DMS79 (cell line): ENCODE results near the gene MCFD2.
"Not testable (repeated sequence)": the region's sequence is repeated elsewhere in the genome, so short reads cannot be mapped to it uniquely, and the experiment has no call there.

Source experiments
- DNase-seq: peaks from one replicate; lab custom pipeline; 2025; lab: John Stamatoyannopoulos, UW

The MCFD2 gene

DNA sequence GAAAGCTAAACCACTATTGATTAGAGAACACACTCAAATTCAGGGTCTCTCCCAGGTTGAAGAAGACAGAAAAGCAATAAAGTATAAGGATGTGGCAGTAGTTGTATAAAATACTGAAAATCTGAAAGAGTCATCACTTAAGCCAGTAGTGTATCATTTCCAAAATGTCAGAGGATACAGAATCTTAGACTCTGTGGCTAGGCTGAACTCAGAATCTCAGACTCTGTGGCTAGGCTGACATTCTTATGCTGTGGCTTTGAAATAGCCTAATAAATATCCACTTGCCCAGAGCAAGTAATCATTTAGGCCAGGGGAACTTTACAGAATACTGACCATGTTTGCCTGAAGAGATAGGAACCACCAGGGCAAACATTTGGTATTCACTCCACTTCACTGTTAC lies 13.1 kb downstream of the MCFD2 start:
- no peak for DNase-seq

DNA sequence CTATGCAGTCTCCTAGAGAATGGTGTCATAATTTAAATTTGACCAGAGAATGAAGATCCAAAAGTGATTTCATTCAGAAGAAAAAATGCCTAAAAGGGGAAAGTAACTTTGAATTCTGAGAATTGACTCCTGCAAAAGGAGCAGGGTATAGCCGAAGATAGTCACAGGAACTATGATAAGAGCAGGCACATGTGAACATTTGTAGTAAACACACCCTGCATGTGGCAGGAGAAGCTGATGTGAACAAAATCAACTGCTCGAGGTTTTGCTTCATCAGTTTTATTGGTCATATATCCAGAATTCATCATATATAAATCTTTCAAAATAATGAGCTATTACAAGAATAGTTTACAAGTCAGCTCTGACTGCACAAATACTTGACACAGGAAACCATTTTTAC lies 14.0 kb downstream of the MCFD2 start:
- DNase-seq: no peak

- DNase-seq: no peak
Observed at GRCh38 chr2:46900381-46900780, 15.2 kb downstream of the MCFD2 start.

- DNase-seq: no peak
Observed at GRCh38 chr2:46899053-46899452, 16.6 kb downstream of the MCFD2 start.

DNA sequence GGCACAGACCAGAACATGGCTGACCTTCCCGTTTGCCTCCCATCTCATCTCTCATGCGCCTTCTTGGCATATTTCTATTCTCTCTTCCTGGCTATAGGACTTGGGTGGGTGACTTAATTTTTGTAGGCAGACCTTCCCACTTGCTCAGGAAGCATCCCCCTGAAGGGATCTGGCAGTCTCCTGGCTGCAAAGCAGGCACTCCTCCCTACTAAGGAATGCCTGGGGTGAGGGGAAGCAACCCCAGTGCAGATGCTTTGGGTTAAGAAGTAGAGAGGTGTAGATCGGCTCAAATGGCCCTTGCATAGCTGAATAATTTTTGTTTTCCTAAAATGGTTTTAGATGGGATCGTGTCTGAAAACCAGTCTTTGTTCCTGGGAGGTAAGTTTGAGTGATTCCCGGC lies 17.6 kb downstream of the MCFD2 start:
- DNase-seq: no peak

- DNase-seq: no peak
Observed at GRCh38 chr2:46893269-46893939, 22.2 kb downstream of the MCFD2 start.

DNA sequence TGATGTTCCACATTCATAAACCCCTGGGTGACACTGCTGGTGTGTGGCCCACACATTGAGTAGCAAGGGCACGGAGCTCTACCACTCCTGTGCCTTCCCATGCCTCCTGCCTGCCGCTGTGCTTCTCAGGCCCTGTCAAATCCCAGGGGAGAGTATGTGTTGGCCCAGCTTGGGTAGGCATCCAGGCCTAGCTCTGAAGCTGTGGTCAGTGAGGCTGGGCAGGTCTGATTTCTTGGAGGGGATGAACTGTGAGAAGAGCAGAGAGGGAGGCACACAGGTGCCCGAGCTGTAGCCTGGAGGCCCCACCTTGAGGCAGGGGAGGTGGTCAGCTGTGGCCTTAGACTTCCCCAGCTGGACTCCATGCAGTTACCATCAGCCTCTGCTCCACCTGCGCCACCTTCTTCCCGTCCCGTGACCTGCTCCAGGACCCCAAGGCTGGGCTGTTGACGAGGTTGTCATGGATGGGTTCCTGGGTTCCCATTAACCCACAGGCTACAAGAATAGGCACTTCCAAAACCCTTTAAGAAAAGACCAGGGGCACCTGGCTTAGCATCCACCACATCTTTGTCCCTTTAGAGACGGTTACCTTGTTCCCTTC lies 23.6 kb downstream of the MCFD2 start:
- no peak for DNase-seq

DNA sequence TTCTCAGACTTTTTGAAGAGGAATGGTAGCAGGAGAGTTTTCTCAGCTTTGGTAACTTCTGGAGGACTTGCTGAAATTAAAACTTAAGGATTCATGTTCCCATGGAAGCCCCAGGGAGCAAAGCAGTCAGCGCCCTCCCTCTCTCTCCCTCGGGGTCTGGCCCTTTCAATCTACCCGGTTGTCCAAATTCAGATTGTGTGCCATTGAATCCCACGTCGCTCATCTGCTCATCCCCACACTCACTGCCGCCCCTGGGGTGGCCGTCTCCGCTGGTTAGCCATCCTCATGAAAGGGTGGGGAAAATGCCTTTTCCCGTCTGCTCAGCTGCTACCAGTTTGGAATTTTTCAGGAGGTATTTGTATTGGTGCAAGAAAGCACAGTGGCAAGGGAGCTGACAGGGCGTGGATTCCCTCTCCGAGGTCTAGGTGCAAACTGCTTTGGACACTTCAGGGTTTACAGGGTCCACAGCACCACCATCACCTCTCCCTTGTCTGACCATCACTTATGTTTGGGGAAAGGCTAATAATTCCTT lies 27.1 kb downstream of the MCFD2 start:
- DNase-seq: no peak

- DNase-seq: no peak
Observed at GRCh38 chr2:46887028-46887885, 28.3 kb downstream of the MCFD2 start.

- DNase-seq: no peak
Observed at GRCh38 chr2:46886268-46887027, 29.2 kb downstream of the MCFD2 start.

DNA sequence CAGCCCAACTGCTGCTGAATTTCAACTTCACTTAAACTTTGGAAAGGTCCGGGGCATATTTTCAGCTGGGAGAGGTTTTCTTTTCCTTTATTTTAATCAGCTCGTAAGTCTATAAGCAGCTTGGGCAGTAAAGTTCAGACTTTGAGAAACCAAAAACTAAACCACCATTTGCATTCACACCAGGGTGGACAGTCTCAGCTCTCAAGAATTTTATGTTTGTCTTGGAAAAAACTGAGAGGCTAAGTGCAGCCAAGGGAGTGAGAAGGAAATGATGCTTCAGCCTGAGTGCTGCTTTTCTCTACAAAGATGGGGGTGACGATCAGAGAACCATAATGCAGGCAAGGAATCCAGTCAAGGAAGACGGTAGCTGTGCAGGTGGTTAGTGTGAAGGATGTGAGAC lies 30.2 kb downstream of the MCFD2 start:
- DNase-seq: no peak

- DNase-seq: no peak
Observed at GRCh38 chr2:46879511-46879910, 36.1 kb downstream of the MCFD2 start.

DNA sequence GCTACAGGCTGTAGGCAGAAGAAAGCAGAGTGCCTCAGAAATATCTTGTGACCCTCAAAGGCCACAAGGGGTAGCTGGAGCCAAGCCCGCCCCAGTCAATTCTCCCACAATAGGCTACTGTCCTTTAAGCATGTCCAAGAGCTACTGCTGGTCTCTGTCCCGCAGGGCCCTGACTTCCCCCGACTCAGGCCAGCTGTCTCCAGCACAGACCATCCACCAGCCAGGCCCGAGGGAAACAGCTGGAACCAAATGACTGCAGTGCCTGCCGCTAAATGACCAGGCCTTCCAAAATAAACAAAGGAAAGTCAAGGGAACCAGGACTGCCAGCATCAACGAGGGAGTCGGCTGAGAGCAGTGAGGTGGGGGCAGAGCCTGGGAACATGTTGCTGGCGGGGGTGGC lies 36.7 kb downstream of the MCFD2 start:
- no peak for DNase-seq

DNA sequence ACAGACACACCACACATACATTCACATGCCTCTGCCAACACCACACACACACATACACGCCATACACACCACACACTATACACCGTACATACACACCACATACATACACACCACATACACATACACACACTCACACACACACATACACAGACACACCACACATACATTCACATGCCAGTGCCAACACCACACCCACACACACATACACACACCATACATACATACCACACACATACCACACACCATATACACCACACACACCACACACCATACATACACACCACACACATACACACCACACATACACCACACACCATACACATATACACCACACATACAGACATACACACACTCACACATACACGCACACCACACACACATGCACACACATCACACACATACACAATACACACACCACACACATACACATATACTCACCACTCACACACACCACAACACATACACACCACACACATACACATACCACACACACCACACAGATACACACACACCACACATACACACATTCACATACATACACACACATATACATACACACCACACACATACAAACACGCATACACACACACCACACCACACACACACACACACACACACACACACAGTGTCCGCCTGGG lies 37.2 kb downstream of the MCFD2 start:
- DNase-seq: no peak

- DNase-seq: no peak
Observed at GRCh38 chr2:46877619-46878113, 37.9 kb downstream of the MCFD2 start.

GRCh38 chr2:46876741-46877384 lies 38.7 kb downstream of the MCFD2 start:
- DNase-seq: peak; percentile 48

- DNase-seq: not testable (repeated sequence)
Observed at GRCh38 chr2:46875962-46876689, 39.5 kb downstream of the MCFD2 start.

DNA sequence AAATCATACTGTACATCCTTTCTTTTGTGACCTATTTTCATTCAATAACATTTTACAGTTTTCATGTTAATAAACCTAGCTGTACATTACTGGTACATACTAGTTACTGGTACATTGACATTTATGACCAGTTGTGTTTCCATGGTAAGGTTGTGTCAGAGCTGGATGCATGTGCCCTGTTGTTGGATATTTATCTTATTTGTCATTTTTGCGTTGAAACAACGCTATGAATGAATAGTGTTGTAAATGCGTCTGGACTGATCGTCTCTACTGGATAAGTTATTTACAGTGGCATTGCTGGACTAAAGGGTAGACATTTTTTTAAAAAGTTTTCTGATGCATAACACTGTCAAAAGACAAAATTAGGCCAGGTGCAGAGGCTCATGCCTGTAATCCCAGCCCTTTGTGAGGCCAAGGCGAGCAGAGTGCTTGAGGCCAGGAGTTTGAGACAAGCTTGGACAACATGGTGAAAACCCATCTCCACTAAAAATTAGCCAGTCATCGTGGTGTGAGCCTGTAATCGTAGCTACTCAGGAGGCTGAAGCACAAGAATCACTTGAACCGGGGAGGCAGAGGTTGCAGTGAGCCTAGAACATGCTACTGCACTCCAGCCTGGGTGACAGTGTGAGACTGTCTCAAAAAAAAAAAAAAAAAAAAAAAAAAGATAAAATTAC lies 40.2 kb downstream of the MCFD2 start:
- DNase-seq: no peak

- DNase-seq: no peak
Observed at GRCh38 chr2:46874236-46874929, 41.2 kb downstream of the MCFD2 start.
